PFSK-1 (cell line): Measurements from ENCODE around the gene MAST4.

ENCODE experiments used
- FOXP2 ChIP-seq: optimal IDR thresholded peaks from 2 replicates; pipeline ENCODE3; 2011; ENCODE audit warnings: borderline replicate concordance, control low read depth, inconsistent platforms; ENCODE audit not compliant: insufficient read depth; ENCODE audit errors: extremely low read length, extremely low read depth
- POLR2AphosphoS5 ChIP-seq: IDR thresholded peaks from 2 replicates; pipeline ENCODE4 v1.6.1; 2012; ENCODE audit warnings: low read depth, mild to moderate bottlenecking, control low read depth, low read length, moderate library complexity
- REST ChIP-seq, 2 experiments: IDR thresholded peaks; 2 replicates each; pipeline versions ENCODE4 v1.6.1 to v1.8.0; 2011 to 2012; ENCODE audit warnings: low read depth in 2 of 2, low read length in 2 of 2, control low read depth in 1 of 2, inconsistent platforms in 1 of 2, mild to moderate bottlenecking in 1 of 2, moderate library complexity in 1 of 2; ENCODE audit not compliant: insufficient read depth in 1 of 2
- SIN3A ChIP-seq: IDR thresholded peaks from 2 replicates; pipeline ENCODE4 v1.6.1; 2012; ENCODE audit warnings: mild to moderate bottlenecking, low read length, moderate library complexity, borderline replicate concordance; ENCODE audit not compliant: insufficient read depth
- TAF1 ChIP-seq: IDR thresholded peaks from 2 replicates; pipeline ENCODE4 v1.6.1; 2012; ENCODE audit warnings: low read length, control low read depth, borderline replicate concordance; ENCODE audit not compliant: insufficient read depth

Gene MAST4

GRCh38 chr5:67029481-67029880 is 433.3 kb downstream of the MAST4 start:
- TF ChIP-seq FOXP2 (no peak), REST (IDR thresholded peaks at IDR 0.05; ENCODE audit: insufficient read depth in 1 of 2, low read depth in 2 of 2, low read length in 2 of 2) (no peak)

DNA sequence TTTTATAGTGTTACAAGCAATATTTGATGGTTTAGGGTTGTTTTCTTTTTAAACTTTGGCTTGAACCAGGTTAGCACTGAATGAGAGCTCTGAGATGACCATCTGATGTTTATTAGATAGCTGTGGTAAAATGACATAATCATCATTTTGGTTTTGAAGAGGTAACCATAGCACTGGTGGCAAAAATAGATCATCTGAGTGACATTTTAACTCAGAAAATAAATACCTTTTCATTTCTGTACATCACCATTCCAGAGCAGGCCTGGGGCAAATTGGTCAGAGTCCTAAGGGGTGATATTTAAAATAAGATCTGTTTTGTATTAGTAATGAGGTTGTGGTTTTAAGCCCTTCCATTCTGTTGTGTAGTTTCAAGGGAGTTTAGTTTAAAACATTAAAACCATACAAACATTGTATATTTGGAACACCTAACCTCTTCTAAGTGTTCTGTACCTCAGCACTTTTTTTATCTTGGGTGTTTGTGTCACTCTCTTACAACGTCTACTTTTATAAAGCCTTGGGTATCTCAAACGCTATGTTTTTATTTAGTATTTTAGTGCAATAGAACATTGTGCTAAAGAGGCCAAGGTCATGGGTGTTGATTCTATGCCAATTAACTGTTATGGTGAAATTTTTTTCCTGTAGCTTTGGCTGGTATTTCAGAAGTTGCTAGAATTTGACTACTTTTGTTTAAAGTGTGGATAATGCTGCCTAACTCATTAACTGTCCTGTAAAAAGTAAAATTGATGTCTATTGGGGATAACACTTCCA is 434.3 kb downstream of the MAST4 start:
- TF ChIP-seq POLR2AphosphoS5 (no peak), SIN3A (no peak), TAF1 (no peak), FOXP2 (no peak), REST (IDR thresholded peaks at IDR 0.05; ENCODE audit: insufficient read depth in 1 of 2, low read depth in 2 of 2, low read length in 2 of 2) (no peak)

GRCh38 chr5:67031057-67031443 is 434.9 kb downstream of the MAST4 start:
- TF ChIP-seq FOXP2 (no peak), REST (IDR thresholded peaks at IDR 0.05; ENCODE audit: insufficient read depth in 1 of 2, low read depth in 2 of 2, low read length in 2 of 2) (no peak), TAF1 (no peak), POLR2AphosphoS5 (no peak), SIN3A (no peak)

DNA sequence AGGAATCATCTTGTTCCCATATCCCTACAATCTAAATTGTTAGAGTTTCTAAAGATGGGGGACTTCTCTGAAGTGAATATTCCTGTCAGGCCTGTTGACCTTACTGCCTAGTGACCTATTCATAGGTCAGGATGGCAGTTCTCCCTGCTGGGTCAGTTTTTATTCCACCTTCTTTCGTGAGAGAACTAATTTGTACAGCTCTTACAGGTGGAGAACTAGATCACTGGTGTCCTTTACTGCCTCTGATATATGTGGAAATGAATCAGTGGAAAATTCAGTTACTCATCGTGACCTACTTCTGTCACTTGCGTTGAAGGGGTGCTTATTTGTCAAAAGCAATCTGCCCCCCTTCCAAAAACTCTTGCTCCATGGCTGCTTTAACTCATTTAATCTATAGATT is 435.5 kb downstream of the MAST4 start:
- no peak for TF ChIP-seq SIN3A
- no peak for TF ChIP-seq TAF1
- TF ChIP-seq REST (IDR thresholded peaks at IDR 0.05; ENCODE audit: insufficient read depth in 1 of 2, low read depth in 2 of 2, low read length in 2 of 2): no peak
- no peak for TF ChIP-seq FOXP2
- TF ChIP-seq POLR2AphosphoS5: no peak

GRCh38 chr5:67032921-67033664 is 436.9 kb downstream of the MAST4 start:
- TF ChIP-seq SIN3A (no peak), FOXP2 (no peak), POLR2AphosphoS5 (no peak), REST (IDR thresholded peaks at IDR 0.05; ENCODE audit: insufficient read depth in 1 of 2, low read depth in 2 of 2, low read length in 2 of 2) (no peak), TAF1 (no peak)
